GM12878 (cell line): ENCODE measurements around the gene HAAO. TPM values are rescaled to one million over a fixed set of nuclear protein-coding genes. Genes with fewer than 3 reads are reported as not detected.

ENCODE experiments used
- ATAC-seq: fragments of 200-7000 bp; cut with Tn5 transposase; 3 replicates; pipeline ENCODE4 v1.9.1; 2020; ENCODE audit warnings: mild to moderate bottlenecking, moderate library complexity
- BruUV-seq: library from RNA; stranded (reverse); fragments of 400-500 nt; replicated peaks from 2 replicates; lab custom pipeline; 2021; lab: Mats Ljungman, UMichigan
- CTCF ChIA-PET: fragments of 300-600 bp; sonication (Branson Sonifier 250); formaldehyde crosslinking; extraction: SDS; loops from one replicate; lab custom pipeline; 2021; ENCODE audit warnings: inconsistent platforms; lab: Yijun Ruan, JAX
- POLR2A ChIA-PET: fragments of 350-600 bp; formaldehyde crosslinking; extraction: SDS; loops from one replicate; lab custom pipeline; 2021; ENCODE audit warnings: inconsistent platforms; lab: Charles Lee
- RAD21 ChIA-PET: fragments of 300-600 bp; sonication (Branson Sonifier 250); formaldehyde crosslinking; loops from one replicate; lab custom pipeline; 2023; ENCODE audit warnings: antibody characterized with exemption; ENCODE audit not compliant: unreplicated experiment; lab: Charles Lee
- SMC1A ChIA-PET: fragments of 300-600 bp; sonication (Branson Sonifier 250); formaldehyde crosslinking; loops from one replicate; lab custom pipeline; 2023; ENCODE audit not compliant: unreplicated experiment, uncharacterized antibody; lab: Charles Lee
- DNase-seq: peaks from one replicate; pipeline ENCODE4 v3.0.0-alpha.2; 2011; ENCODE audit warnings: low read depth, low spot score
- FAIRE-seq: peaks from 3 replicates; lab custom pipeline; 2011; peaks lifted over from hg19 to GRCh38; lab: Jason Lieb, UNC
- H2AFZ ChIP-seq: 2 replicates; pipeline ENCODE4 v1.6.0; 2011; ENCODE audit warnings: low read depth, low read length, control low read depth; ENCODE audit not compliant: control insufficient read depth
- H3K27ac ChIP-seq: 2 replicates; pipeline ENCODE4 v1.5.1; 2011; ENCODE audit warnings: control low read depth; ENCODE audit not compliant: control insufficient read depth, insufficient read depth
- H3K27me3 ChIP-seq, 2 experiments: replicated peaks in 1 of 2; 2 replicates each; pipeline versions ENCODE4 v1.6.0 to v1.6.1; 2011; ENCODE audit warnings: low read length in 1 of 2; ENCODE audit not compliant: control insufficient read depth in 2 of 2, insufficient read depth in 2 of 2
- H3K36me3 ChIP-seq, 2 experiments: 2 replicates each; pipeline ENCODE4 v1.5.1; 2011; ENCODE audit warnings: low read length in 1 of 2; ENCODE audit not compliant: control insufficient read depth in 2 of 2, insufficient read depth in 2 of 2
- H3K4me1 ChIP-seq: 2 replicates; pipeline ENCODE4 v1.6.1; 2011; ENCODE audit warnings: mild to moderate bottlenecking, low read length, moderate library complexity, mixed read lengths; ENCODE audit not compliant: control insufficient read depth, insufficient read depth
- H3K4me2 ChIP-seq: 2 replicates; pipeline ENCODE4 v1.6.0; 2011; ENCODE audit warnings: control low read depth; ENCODE audit not compliant: control insufficient read depth, insufficient read depth
- H3K4me3 ChIP-seq: fragments of 200-600 bp; sonication (generic); 2 replicates; pipeline ENCODE4 v1.5.1; 2016
- H3K79me2 ChIP-seq: 2 replicates; pipeline ENCODE4 v1.6.0; 2011; ENCODE audit warnings: low read length; ENCODE audit not compliant: control insufficient read depth, insufficient read depth
- H3K9ac ChIP-seq: 2 replicates; pipeline ENCODE4 v1.8.0; 2011; ENCODE audit warnings: low read length, control low read depth, mixed read lengths; ENCODE audit not compliant: control insufficient read depth, insufficient read depth
- H3K9me3 ChIP-seq: replicated peaks from 3 replicates; pipeline ENCODE4 v1.5.1; 2011; ENCODE audit warnings: mild to moderate bottlenecking, low read length; ENCODE audit not compliant: control insufficient read depth, insufficient read depth
- H4K20me1 ChIP-seq: 2 replicates; pipeline ENCODE4 v1.6.0; 2011; ENCODE audit not compliant: control insufficient read depth, insufficient read depth
- ASH2L ChIP-seq: fragments of 300-600, 200-600 bp; sonication (generic); IDR thresholded peaks from 2 replicates; pipeline ENCODE4 v1.6.1; 2017; ENCODE audit warnings: low read depth, mild to moderate bottlenecking, borderline replicate concordance
- CBFB ChIP-seq: IDR thresholded peaks from 2 replicates; pipeline ENCODE4 v1.6.1; 2016; ENCODE audit warnings: antibody characterized with exemption, low read depth
- CEBPB ChIP-seq, 2 experiments: fragments of 150-350 bp in 1 of 2; IDR thresholded peaks; 2 replicates each; pipeline ENCODE4 v1.6.1; 2012 to 2014; ENCODE audit warnings: low read depth in 2 of 2, low read length in 2 of 2, borderline replicate concordance in 1 of 2, inconsistent platforms in 1 of 2
- CUX1 ChIP-seq: IDR thresholded peaks from 2 replicates; pipeline ENCODE4 v1.6.1; 2012; ENCODE audit warnings: improper control_type of control experiment, low read depth, low read length; ENCODE audit not compliant: insufficient replicate concordance
- FOXM1 ChIP-seq: IDR thresholded peaks from 2 replicates; pipeline ENCODE4 v1.6.1; 2012; ENCODE audit warnings: low read depth, mild to moderate bottlenecking, inconsistent platforms, low read length, moderate library complexity
- IRF4 ChIP-seq: IDR thresholded peaks from 2 replicates; pipeline ENCODE4 v1.6.1; 2011; ENCODE audit warnings: low read depth, low read length
- PAX8 ChIP-seq: fragments of 450-650 bp; IDR thresholded peaks from 2 replicates; pipeline ENCODE4 v1.6.1; 2017; ENCODE audit warnings: mild to moderate bottlenecking, moderate library complexity
- SMC3 ChIP-seq: IDR thresholded peaks from 2 replicates; pipeline ENCODE4 v1.6.1; 2011; ENCODE audit warnings: low read length, improper control_type of control experiment, borderline replicate concordance
- YBX1 ChIP-seq: fragments of 450-650 bp; IDR thresholded peaks from 2 replicates; pipeline ENCODE4 v1.6.1; 2016; ENCODE audit warnings: antibody characterized with exemption
- ZNF384 ChIP-seq: IDR thresholded peaks from 2 replicates; pipeline ENCODE4 v1.6.1; 2012; ENCODE audit warnings: low read depth, mild to moderate bottlenecking, low read length, improper control_type of control experiment, borderline replicate concordance
- WGBS: methylation state at CpG from one replicate; pipeline ENCODE4 v1.1.6; 2016; ENCODE audit warnings: low lambda C conversion rate; ENCODE audit not compliant: insufficient replicate concordance, insufficient coverage; ENCODE audit errors: missing lambda C conversion rate; 5-methylcytosine and 5-hydroxymethylcytosine counted together
- in situ Hi-C: fragments of 300-500 bp; cut with MboI; formaldehyde crosslinking; loops from 9 replicates; pipeline ENCODE4 v1.14.3; 2018; ENCODE audit warnings: mixed read lengths
- intact Hi-C: fragments of 100-400 bp; cut with micrococcal nuclease; formaldehyde crosslinking; loops from one replicate; pipeline ENCODE4 v1.14.2; 2022; ENCODE audit not compliant: unreplicated experiment
- polyA plus RNA-seq, 11 experiments: library from polyadenylated mRNA; depleted of rRNA in 4 of 11; unstranded in 6 of 11; stranded (reverse) in 5 of 11; fragments of >200 nt; fragmentation: Nextera tagmentation in 4 of 11; fragmentation: Illumina TruSeq in 1 of 11; extraction: Ambion mirVana in 4 of 11; extraction: Trizol in 1 of 11; gene quantifications; 1 replicate in 1 of 11; 2 replicates in 10 of 11; pipeline versions ENCODE4 v1.2.1 to v1.2.3, GENCODE V29; 2011 to 2016; ENCODE audit warnings: inconsistent platforms in 2 of 11, missing spikeins in 2 of 11, low read depth in 1 of 11
- total RNA-seq, 4 experiments: library from RNA; depleted of rRNA in 3 of 4; stranded (reverse); fragments of >200 nt in 3 of 4; fragmentation: Illumina TruSeq in 1 of 4; extraction: Trizol in 1 of 4; gene quantifications; 2 replicates each; pipeline versions ENCODE4 v1.2.1 to v1.2.3, GENCODE V29; 2013 to 2021
- TF ChIP-seq, protein P1 (sequence below): fragments of 450-650 bp; formaldehyde crosslinking; IDR thresholded peaks from 2 replicates; pipeline ENCODE4 v1.4.0; 2020; ENCODE audit warnings: mild to moderate bottlenecking, moderate library complexity

The HAAO gene
- total and polyA plus RNA-seq, 10 of the 15 experiments (the other 5 are each of a cell fraction or from before 2014, with no cell fraction given), result 4.3 to 58.7 (median 26.8) TPM

DNA sequence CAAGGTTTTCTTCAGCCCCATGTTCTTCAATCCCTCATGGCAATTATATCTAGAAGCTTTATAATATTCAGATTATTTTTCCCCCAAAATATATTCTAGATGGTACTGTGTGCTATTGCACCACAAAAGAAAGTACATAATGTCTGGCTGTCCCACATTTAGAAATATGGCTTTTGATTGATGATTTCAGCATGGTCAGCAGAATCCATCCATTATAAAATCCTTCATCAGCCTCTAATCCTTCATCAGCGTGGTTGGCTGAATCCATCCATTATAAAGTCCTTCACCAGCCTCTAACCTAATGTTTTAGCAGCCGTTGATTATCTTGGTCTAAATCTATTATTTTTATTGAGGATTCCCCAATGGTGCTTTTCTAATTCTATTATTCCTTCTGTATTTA is 23.3 kb upstream of the HAAO start:
- no peak overlapping the region for H3K9ac ChIP-seq
- FAIRE-seq, result no peak

GRCh38 chr2:42813763-42814162 is 21.4 kb upstream of the HAAO start:
- POLR2A ChIA-PET, result interaction anchor here (0.7 to 0.9 kb wide), 2 partner anchors 20 to 782 kb away, joined by 4 read pairs; partner anchors contain the start of gene THADA
- TF ChIP-seq CUX1 (no peak), IRF4 (no peak), CBFB (no peak)
- TF ChIP-seq, protein P1, sequence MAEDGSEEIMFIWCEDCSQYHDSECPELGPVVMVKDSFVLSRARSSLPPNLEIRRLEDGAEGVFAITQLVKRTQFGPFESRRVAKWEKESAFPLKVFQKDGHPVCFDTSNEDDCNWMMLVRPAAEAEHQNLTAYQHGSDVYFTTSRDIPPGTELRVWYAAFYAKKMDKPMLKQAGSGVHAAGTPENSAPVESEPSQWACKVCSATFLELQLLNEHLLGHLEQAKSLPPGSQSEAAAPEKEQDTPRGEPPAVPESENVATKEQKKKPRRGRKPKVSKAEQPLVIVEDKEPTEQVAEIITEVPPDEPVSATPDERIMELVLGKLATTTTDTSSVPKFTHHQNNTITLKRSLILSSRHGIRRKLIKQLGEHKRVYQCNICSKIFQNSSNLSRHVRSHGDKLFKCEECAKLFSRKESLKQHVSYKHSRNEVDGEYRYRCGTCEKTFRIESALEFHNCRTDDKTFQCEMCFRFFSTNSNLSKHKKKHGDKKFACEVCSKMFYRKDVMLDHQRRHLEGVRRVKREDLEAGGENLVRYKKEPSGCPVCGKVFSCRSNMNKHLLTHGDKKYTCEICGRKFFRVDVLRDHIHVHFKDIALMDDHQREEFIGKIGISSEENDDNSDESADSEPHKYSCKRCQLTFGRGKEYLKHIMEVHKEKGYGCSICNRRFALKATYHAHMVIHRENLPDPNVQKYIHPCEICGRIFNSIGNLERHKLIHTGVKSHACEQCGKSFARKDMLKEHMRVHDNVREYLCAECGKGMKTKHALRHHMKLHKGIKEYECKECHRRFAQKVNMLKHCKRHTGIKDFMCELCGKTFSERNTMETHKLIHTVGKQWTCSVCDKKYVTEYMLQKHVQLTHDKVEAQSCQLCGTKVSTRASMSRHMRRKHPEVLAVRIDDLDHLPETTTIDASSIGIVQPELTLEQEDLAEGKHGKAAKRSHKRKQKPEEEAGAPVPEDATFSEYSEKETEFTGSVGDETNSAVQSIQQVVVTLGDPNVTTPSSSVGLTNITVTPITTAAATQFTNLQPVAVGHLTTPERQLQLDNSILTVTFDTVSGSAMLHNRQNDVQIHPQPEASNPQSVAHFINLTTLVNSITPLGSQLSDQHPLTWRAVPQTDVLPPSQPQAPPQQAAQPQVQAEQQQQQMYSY (CRISPR knock-in tag), result no peak

More for the DNA sequence above, 23.3 kb upstream of the HAAO start:
- 0% methylated on average over 2 of the region's 2 CpGs for WGBS
- BruUV-seq, result no TSS peak
- no peaks in the 10 kb centered on the region for H3K79me2 ChIP-seq
- SMC1A ChIA-PET, result interaction anchor here (1.6 kb wide), 2 partner anchors 22 to 669 kb away, joined by 4 to 6 read pairs; no protein-coding TSS in a partner anchor
- RAD21 ChIA-PET, result no interaction called here
- H3K36me3 ChIP-seq, result no peaks in the 10 kb centered on the region
- H3K4me3 ChIP-seq, result no peak overlapping the region
- H3K27me3 ChIP-seq, result no peaks in the 10 kb centered on the region
- H3K27ac ChIP-seq, result no peak overlapping the region
- no peaks in the 10 kb centered on the region for H4K20me1 ChIP-seq
- in situ Hi-C loops, result no loop called here
- CTCF ChIA-PET, result interaction anchor here (0.8 to 1.6 kb wide), 5 partner anchors 13 to 669 kb away, joined by 3 to 11 read pairs (median 4); no protein-coding TSS in a partner anchor
- ATAC-seq (no peak), DNase-seq (no peak)
- intact Hi-C loops, result no loop called here
- H2AFZ ChIP-seq, result no peak overlapping the region
- no peaks in the 10 kb centered on the region; the same call in 2 of the 3 replicates for H3K9me3 ChIP-seq
- H3K4me2 ChIP-seq, result no peak overlapping the region
- POLR2A ChIA-PET, result interaction anchor here (0.6 kb wide), 1 partner anchor 365 kb away, joined by 3 read pairs; no protein-coding TSS in a partner anchor
- peaks cover 5% of the 10 kb centered on the region for H3K4me1 ChIP-seq
- TF ChIP-seq ASH2L (no peak), PAX8 (no peak), SMC3 (no peak), ZNF384 (no peak), YBX1 (no peak), FOXM1 (no peak), CEBPB (IDR thresholded peaks at IDR 0.05; ENCODE audit: borderline replicate concordance in 1 of 2, low read depth in 2 of 2, low read length in 2 of 2) (no peak)

More at GRCh38 chr2:42813763-42814162, 21.4 kb upstream of the HAAO start:
- H3K4me2 ChIP-seq, result no peak overlapping the region
- no peak overlapping the region for H3K27ac ChIP-seq
- H3K4me1 ChIP-seq, result peaks cover 9% of the 10 kb centered on the region
- no TSS peak for BruUV-seq
- no peaks in the 10 kb centered on the region for H3K27me3 ChIP-seq
- RAD21 ChIA-PET, result no interaction called here
- H3K4me3 ChIP-seq, result no peak overlapping the region
- SMC1A ChIA-PET, result interaction anchor here (0.7 to 2.4 kb wide), 2 partner anchors 10 to 18 kb away, joined by 3 to 10 read pairs; no protein-coding TSS in a partner anchor
- no peak overlapping the region for H3K9ac ChIP-seq
- no peaks in the 10 kb centered on the region; the same call in 2 of the 3 replicates for H3K9me3 ChIP-seq
- peak; percentile 38 for FAIRE-seq
- no peak for DNase-seq
- intact Hi-C loops (loop anchor here (5.0 kb wide), 1 partner anchor 414 kb away; the partner anchor contains the start of gene ZFP36L2), in situ Hi-C loops (no loop called here)
- 91% methylated on average over 2 of the region's 2 CpGs for WGBS
- H3K36me3 ChIP-seq, result no peaks in the 10 kb centered on the region
- H2AFZ ChIP-seq, result no peak overlapping the region
- ATAC-seq, result no peak
- no peaks in the 10 kb centered on the region for H3K79me2 ChIP-seq
- CTCF ChIA-PET, result interaction anchor here (0.7 to 6.1 kb wide), 7 partner anchors 10 to 763 kb away, joined by 3 to 69 read pairs (median 3); partner anchors contain the start of gene HAAO
- H4K20me1 ChIP-seq, result no peaks in the 10 kb centered on the region
